ENCODE results near the gene PAK5.

Gene PAK5

GRCh38 chr20:9517297-9518162 lies 321.3 kb downstream of the PAK5 start:
- no peak for DNase-seq (ENCODE audit: low spot score)

DNA sequence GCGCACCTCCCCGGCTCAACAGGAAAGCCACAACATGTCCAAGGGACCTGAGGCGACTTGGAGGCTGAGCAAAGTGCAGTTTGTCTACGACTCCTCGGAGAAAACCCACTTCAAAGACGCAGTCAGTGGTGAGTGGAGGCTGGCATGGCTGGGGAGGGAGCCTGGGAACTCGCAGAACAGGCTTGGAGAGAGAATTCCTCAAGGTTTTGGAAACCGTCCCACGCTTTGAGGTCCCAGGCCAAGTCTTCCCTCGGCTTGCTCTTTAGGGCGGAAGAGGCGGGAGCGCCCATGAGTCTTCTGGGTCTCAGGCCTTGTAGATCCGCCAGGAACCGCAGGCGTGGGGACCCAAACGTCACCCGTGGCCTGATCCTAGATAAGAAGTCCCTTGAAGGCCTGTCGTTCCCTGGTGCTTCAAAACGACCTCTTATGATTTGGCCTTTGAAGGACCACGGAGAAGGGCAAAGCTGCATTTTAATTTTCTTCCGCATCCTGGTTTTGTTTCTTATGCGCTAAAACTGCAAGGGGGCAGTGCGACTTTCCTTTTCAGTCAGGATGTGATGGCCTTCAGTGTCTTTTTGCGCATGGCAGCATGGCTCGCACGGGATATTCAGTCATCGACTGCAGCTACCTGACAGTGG lies 322.5 kb downstream of the PAK5 start:
- DNase-seq (ENCODE audit: low spot score): no peak

DNA sequence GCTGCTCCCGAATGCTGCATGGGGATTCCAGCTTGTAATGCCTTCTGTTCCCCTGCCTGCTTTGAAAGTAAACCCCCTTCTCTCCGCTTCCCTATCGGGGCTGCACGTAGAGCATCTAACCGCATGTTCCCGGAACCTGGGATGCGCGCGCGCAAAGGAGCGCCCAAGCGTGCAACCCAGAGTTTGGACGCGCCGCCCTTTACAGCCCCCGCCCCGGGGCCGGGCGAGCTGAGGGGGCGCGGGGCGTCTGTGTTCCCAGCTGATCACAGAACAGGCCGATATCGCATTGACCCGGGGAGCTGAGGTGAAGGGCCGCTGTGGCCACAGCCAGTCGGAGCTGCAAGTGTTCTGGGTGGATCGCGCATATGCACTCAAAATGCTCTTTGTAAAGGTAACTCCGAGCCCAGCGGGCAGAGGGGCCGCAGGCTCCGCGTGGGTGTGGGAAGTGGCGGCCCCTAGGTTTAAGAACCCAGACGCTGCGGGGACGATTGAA lies 323.1 kb downstream of the PAK5 start:
- DNase-seq (ENCODE audit: low spot score): no peak

GRCh38 chr20:9515214-9515585 lies 323.7 kb downstream of the PAK5 start:
- no peak for DNase-seq (ENCODE audit: low spot score)

DNA sequence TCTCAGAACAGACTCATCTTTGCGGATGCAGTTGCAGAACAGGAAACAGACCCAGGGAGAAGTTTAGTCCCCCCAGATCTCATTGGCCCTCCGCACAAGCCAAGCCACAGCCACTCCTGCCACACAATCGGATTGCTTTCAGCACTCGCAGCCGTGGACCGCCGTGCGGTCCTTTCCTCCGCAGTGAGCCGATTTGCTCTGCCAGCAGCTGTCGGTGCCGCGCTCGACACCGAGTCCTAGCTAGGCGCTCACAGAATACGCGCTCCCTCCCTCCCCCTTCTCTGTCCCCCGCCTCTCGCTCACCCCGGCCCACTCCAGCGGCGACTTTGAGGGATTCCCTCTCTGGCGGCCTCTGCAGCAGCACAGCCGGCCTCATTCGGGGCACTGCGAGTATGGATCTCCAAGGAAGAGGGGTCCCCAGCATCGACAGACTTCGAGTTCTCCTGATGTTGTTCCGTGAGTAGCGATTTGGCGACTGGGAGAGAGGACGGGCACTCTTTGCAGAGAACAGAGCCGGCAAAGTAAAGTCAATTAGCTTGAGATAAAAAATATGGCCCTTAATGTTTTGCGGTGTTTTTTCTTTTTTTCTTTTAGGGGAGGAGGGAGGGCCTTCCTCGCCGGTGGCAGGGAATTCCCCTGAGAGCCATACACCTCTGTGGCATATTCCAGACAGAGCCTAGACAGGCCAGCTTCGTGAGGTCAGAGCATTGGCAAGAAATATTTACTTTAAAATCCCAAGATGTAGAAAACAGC lies 324.2 kb downstream of the PAK5 start, which contains the start of gene LAMP5:
Gene LAMP5, plus strand, starts transcription at position 130 of the 753 bp plus-strand sequence. Its CDS starts 263 bp downstream, at position 393.
- DNase-seq (ENCODE audit: low spot score): no peak

- no peak for DNase-seq (ENCODE audit: low spot score)
Observed at GRCh38 chr20:9514072-9514460, 324.8 kb downstream of the PAK5 start.

- no peak for DNase-seq (ENCODE audit: low spot score)
Observed at GRCh38 chr20:9510911-9511310, 328.0 kb downstream of the PAK5 start.

DNA sequence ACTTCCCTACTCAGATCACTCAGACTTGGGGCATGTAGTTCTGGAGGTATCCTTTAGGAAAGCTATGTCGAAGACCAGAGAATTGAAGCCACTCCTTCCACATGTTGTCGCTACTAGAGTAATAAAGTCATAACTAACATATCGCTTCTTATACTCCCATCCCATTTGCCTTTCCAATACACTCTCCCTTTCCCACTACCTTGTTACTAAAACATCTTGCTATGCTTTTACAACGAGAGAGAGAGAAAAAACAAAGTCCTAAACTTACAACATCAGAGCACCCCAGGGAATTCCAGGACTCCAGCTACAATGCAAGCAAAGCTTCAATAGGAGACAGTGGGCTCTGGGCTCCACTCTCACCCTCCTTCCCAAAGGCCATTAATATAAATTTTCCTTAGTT lies 329.6 kb downstream of the PAK5 start:
- no peak for DNase-seq (ENCODE audit: low spot score)

DNA sequence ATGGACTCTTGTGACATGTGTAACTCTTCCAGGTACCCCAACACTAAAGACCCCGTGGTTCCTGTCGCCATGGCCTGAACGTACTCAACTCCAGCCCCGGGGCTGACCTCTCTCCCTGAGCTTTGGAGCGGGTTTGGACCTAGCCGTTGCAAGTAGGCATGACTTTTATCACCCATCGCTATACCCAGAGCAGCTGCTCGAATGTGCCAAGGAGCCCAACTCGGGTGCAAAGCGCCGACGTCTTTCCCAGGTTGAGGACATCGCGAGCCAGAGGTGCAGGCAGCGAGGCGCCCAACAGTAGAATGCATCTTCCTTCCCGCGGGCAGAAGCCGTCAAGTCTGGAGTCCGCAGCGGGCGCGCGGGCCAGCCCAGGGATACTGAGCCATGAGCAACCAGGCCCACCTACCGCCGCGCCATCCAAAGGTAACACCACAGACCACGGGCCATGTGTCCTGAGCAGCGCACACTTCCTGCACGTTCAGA lies 330.1 kb downstream of the PAK5 start:
- DNase-seq (ENCODE audit: low spot score): no peak

GRCh38 chr20:9508240-9508661 lies 330.6 kb downstream of the PAK5 start:
- DNase-seq (ENCODE audit: low spot score): no peak

DNA sequence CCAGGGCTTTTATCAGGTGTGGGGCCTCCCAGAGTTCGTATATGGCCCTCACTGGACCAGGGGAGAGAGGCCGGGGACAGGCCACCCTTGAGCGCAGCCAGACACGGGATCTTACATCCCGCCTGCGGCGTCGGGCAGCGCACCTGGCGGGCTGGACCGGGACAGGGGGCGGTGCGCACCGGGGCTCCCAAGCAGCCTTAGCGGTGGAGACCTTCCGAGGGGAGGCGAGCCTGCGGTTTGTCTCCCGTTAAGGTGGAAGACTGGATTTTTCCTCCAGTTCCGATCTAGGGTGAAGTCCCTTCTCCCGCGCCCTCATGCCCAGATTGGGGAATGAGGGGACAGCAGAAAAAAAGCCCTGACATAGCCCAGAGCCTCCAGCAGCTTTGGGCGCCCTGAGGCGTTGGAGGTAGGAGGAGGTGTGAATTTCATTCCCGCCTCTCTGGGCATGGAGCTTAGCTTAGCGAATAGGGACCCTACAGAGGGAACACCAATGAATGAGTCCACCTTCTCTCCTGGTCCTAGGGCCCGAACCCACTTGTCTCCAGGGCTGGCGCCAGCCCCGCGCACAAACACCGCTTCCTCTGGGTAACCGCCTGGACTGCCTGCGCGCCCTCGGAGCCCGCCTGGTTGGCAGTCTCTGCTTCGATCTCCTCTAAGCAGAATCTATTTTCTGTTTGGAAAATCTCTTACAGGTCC lies 331.2 kb downstream of the PAK5 start:
- no peak for DNase-seq (ENCODE audit: low spot score)

DNA sequence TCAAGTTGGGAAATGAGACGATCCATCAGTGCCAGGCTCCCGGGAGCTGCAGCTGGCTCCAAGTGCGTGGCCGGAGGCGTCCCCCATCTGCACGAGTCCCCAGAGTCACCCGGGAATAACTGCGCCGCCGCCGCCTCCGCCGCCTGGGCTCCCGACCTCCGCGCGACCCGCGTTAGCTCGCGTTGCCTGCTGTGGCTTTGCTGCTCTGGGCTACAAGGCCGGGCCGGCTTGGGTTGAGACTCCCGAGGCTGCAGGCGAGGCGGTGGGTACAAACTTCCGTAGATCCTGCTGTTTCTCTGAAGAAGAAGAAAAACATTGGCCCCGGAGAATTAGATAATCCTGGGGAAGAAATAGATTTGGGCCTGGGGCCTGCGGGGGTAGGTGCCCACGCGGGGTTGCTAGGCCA lies 331.9 kb downstream of the PAK5 start:
- DNase-seq (ENCODE audit: low spot score): no peak

- DNase-seq (ENCODE audit: low spot score): no peak
Observed at GRCh38 chr20:9506280-9506821, 332.5 kb downstream of the PAK5 start.

GRCh38 chr20:9503526-9504245 lies 335.2 kb downstream of the PAK5 start:
- DNase-seq (ENCODE audit: low spot score): no peak

- no peak for DNase-seq (ENCODE audit: low spot score)
Observed at GRCh38 chr20:9501473-9501872, 337.4 kb downstream of the PAK5 start.

DNA sequence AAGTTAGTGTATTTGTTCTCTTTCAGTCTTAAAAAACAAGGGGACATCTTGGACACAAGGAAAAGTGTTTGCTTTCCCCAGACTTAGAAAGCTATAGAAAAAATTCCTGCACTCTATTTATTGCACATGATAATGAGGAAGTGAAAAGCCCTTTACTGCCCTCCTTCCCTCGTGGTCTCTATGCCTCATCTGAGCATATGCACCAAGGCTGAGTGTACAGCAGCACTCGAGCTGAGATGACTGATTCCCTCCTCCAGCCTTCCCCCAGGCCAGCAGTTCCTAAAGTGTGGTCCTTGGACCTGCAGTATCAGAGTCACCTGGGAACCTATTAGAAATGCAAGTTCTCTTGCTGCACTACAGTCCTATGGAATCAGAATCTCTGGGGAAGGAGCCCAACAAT lies 338.8 kb downstream of the PAK5 start:
- peak; percentile 4 for DNase-seq (ENCODE audit: low spot score)

GRCh38 chr20:9499126-9499899 lies 339.6 kb downstream of the PAK5 start:
- no peak for DNase-seq (ENCODE audit: low spot score)

- no peak for DNase-seq (ENCODE audit: low spot score)
Observed at GRCh38 chr20:9498322-9498721, 340.6 kb downstream of the PAK5 start.

DNA sequence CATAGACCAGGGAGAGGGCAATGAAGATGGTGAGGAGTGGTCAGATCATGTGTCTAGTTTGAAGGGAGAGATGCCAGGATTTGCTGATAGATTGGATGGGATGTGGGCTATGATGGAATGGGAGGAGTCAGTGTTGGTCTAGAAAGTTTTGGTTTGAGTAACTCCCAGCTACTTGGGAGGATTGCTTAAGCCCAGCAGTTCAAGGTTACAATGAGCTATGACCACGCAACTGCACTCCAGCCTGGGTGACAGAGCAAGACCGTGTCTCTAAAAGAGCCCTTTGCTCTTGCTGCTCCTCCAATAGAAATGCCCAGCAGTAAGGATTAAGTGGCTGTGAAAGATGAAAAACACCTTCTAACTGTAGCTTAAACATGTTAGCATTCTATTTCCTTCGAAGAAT lies 342.7 kb downstream of the PAK5 start:
- no peak for DNase-seq (ENCODE audit: low spot score)

DNA sequence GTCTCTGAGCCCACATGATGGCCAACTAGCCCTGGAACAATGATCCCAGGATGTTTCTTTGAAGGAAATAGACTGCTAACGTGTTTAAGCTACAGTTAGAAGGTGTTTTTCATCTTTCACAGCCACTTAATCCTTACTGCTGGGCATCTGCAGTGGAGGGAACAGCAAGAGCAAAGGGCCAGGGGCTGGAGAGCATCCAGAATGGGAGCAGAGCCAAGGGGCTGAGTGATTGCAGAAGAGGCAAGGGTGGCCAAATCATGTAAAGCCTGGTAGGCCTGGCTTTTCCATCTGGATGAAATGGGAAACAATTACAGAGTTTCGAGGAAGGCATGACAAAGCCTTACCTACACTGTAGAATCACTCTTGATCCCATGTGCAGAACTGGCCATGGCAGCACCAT lies 343.2 kb downstream of the PAK5 start:
- DNase-seq (ENCODE audit: low spot score): no peak

Data from RKO (cell line).